D721Med (cell line): ENCODE results near the gene GNA15.

Source experiments
- DNase-seq: peaks from one replicate; pipeline ENCODE4 v3.0.0; 2011; ENCODE audit warnings: low spot score; ENCODE audit not compliant: insufficient read length
- FAIRE-seq: peaks from 2 replicates; lab custom pipeline; 2011; peaks lifted over from hg19 to GRCh38; lab: Jason Lieb, UNC
- CTCF ChIP-seq: IDR thresholded peaks from 2 replicates; pipeline ENCODE4 v1.5.1; 2012; ENCODE audit warnings: mild to moderate bottlenecking, control low read depth; ENCODE audit not compliant: insufficient read depth; ENCODE audit errors: missing control alignments

The GNA15 gene

DNA sequence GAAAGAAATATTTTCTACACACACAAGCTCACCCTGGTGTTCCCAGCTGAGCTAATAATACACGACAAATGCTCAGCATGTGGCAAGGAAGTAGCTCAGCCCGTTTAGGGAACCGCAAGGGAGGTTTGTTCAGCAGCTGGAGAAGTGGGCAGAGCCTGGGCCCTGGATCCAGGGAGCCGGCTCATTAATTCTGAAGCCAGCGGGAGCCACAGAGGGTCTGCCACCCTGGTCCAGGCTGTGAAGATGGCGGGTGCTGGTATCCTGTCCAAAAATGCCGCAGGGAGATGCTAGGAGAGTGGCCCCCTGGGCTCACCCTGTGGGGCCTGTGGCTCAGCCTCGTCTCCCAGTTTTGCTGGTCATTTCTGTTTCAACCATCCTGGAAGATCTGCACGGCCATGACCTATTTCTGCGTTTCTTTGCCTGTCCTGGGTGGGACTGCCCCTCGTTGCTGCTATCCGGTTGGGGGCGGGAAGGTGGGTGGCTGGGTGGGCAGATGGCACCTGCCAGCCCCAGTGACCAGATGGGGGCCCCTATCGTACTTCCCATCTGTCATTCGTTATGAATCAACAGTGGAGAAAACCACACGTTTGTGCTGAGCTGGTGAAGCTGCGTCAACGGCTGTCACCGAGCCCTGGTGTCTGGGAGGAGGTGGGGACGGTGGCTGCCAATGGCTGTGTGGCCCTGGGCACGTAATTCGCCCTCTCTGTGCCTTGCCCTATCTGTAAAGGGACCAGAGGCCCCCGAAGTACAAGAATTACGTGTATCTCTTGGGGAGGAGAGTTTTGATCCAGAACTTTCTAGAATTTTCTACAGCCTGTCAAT, 2.7 kb upstream of the GNA15 start:
- TF ChIP-seq CTCF = no peak

DNA sequence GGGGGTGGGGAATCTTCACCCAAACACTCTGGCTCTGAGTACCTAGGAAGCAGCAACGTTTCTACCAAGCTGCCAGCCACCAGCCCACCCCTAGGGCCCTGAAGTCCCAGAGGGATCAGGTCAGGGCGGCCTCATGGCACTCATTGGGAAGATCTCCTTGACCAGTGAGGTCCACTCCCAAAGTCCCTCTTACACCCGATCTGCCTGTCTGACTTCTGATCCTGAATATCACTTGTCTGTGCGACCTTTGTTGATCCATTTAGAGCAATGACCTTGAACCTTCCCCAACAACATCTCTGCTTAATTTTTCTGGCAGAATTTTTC, 2.1 kb upstream of the GNA15 start:
- FAIRE-seq (no peak), DNase-seq (no peak)
- no peak for TF ChIP-seq CTCF

More for the DNA sequence above, 2.7 kb upstream of the GNA15 start:
- no peak for DNase-seq
- no peak for FAIRE-seq

GRCh38 chr19:3136684-3137055, 837 bp downstream of the GNA15 start:
- DNase-seq (no peak), FAIRE-seq (no peak)
- TF ChIP-seq CTCF = no peak

GRCh38 chr19:3137119-3137518, 1.3 kb downstream of the GNA15 start:
- DNase-seq (no peak), FAIRE-seq (no peak)
- no peak for TF ChIP-seq CTCF

GRCh38 chr19:3138268-3138667, 2.4 kb downstream of the GNA15 start:
- TF ChIP-seq CTCF = no peak
- DNase-seq (no peak), FAIRE-seq (no peak)

DNA sequence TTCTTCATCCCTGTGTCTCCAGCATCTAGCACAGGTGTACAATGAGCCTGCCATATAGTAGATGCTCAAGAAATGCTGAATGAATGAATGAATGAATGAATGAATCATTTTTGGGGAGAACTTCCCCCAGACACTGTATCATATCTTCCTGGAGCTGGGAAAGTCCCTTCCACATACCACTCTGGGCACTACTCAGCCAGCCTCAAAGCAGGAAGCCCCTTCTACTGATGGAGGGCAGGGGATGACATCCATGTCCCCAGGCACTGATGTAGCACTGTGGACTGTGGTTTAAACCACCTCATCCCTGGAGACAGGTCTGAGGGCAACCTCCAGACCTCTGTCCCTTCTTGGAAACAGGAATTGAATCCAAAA, 4.8 kb downstream of the GNA15 start:
- no peak for TF ChIP-seq CTCF
- DNase-seq (no peak), FAIRE-seq (no peak)

DNA sequence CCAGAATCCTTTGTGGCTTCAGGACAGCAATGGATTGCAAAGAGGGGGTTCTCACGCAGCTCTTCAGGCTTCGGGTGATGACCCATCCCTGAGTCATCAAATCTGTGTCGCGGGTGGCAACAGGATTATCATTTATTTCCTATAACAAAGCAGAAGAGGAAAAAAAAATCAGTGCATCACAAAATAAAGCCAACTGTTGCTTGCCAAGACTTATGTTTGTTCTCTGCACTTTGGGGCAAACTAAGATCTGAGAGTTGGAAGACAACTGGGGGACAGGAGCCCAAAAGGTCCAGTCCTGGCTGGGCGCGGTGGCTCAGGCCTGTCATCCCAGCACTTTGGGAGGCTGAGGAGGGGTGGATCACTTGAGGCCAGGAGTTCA, 6.4 kb downstream of the GNA15 start:
- TF ChIP-seq CTCF = no peak
- FAIRE-seq = no peak
- DNase-seq = no peak
